Gastroesophageal sphincter (tissue), 3 donors: ENCODE measurements around the gene KRTAP13-2.

Experiments used
- POLR2A ChIP-seq, 2 donors: fragments of 450-650 bp; IDR thresholded peaks; one replicate each; pipeline ENCODE4 v1.6.1; 2017; ENCODE audit warnings: antibody characterized with exemption in 2 of 2, mild to moderate bottlenecking in 2 of 2, moderate library complexity in 1 of 2
- POLR2AphosphoS5 ChIP-seq: sonication (generic); formaldehyde crosslinking; IDR thresholded peaks from one replicate; pipeline ENCODE4 v1.6.1; 2017; ENCODE audit warnings: antibody characterized with exemption
- TF ChIP-seq, protein P1 (sequence below), 4 experiments: fragments of 200-600 bp in 2 of 4; fragments of 450-650 bp in 2 of 4; sonication (generic) in 1 of 4; IDR thresholded peaks; one replicate each; pipeline ENCODE4 v1.5.1; 2017 to 2019; ENCODE audit warnings: antibody characterized with exemption in 4 of 4, mild to moderate bottlenecking in 2 of 4, moderate library complexity in 2 of 4

DNA sequence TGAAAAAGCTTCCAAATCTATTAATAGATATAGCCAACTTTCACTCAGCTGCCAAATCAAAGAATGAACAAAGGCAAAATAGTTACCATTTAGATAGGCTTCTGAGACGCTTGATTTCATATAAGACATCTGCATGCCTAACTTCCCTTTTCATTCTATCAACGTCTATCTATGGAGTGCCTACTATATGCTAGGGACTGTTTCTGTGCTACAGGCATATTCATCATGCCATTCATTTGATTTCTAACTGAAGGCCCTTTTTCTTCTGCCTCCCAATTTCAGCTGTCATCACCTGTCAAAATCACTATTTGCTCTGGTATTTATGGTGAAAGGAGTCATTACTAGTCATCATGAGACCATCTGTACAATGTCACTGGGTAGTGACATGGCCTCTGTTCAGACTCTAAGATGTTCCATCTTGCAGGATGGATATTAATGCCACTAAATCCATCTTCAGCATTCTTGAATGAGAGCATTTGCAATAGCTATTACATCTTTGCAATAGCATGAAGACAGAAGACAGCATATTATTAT lies 19.5 kb upstream of the KRTAP13-2 start:
- no peak for TF ChIP-seq POLR2A (IDR thresholded peaks at IDR 0.05)
- no peak for TF ChIP-seq POLR2AphosphoS5
- TF ChIP-seq, protein P1, sequence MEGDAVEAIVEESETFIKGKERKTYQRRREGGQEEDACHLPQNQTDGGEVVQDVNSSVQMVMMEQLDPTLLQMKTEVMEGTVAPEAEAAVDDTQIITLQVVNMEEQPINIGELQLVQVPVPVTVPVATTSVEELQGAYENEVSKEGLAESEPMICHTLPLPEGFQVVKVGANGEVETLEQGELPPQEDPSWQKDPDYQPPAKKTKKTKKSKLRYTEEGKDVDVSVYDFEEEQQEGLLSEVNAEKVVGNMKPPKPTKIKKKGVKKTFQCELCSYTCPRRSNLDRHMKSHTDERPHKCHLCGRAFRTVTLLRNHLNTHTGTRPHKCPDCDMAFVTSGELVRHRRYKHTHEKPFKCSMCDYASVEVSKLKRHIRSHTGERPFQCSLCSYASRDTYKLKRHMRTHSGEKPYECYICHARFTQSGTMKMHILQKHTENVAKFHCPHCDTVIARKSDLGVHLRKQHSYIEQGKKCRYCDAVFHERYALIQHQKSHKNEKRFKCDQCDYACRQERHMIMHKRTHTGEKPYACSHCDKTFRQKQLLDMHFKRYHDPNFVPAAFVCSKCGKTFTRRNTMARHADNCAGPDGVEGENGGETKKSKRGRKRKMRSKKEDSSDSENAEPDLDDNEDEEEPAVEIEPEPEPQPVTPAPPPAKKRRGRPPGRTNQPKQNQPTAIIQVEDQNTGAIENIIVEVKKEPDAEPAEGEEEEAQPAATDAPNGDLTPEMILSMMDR (IDR thresholded peaks at IDR 0.05): no peak
